HEK293T (cell line): ENCODE data around the gene NUP107.

Experiments used
- SUZ12 ChIP-seq: fragments of 450-650 bp; IDR thresholded peaks from 2 replicates; pipeline ENCODE4 v1.6.1; 2016; ENCODE audit warnings: mild to moderate bottlenecking
- ZNF384 ChIP-seq: fragments of 450-650 bp; IDR thresholded peaks from 2 replicates; pipeline ENCODE4 v1.6.1; 2016

GRCh38 chr12:68675101-68675842 is 11.5 kb upstream of the NUP107 start:
- TF ChIP-seq ZNF384, result no peak
- TF ChIP-seq SUZ12, result no peak
